Osteoblast (primary cell): ENCODE measurements around the gene EIF5AL1. TPM values are rescaled to one million over a fixed set of nuclear protein-coding genes. Genes with fewer than 3 reads are reported as not detected.

Experiments used
- DNase-seq: peaks from one replicate; pipeline ENCODE4 v3.0.0; 2011; ENCODE audit warnings: low spot score, mixed read lengths; ENCODE audit not compliant: insufficient read length; ENCODE audit errors: missing footprints
- H2AFZ ChIP-seq: 2 replicates; pipeline ENCODE4 v1.6.0; 2011; ENCODE audit warnings: mild to moderate bottlenecking, low read length
- H3K27ac ChIP-seq: 2 replicates; pipeline ENCODE4 v1.5.1; 2011; ENCODE audit warnings: mild to moderate bottlenecking, low read depth, low read length, moderate library complexity
- H3K27me3 ChIP-seq: 2 replicates; pipeline ENCODE4 v1.6.0; 2012; ENCODE audit warnings: mild to moderate bottlenecking, control low read depth, inconsistent platforms, low read length, moderate library complexity; ENCODE audit not compliant: insufficient read depth
- H3K36me3 ChIP-seq: 2 replicates; pipeline ENCODE4 v1.5.1; 2011; ENCODE audit warnings: mild to moderate bottlenecking, low read length, control low read depth, moderate library complexity; ENCODE audit not compliant: insufficient read depth
- H3K4me1 ChIP-seq: 2 replicates; pipeline ENCODE4 v1.5.1; 2011; ENCODE audit warnings: mild to moderate bottlenecking, low read length, control low read depth, moderate library complexity; ENCODE audit not compliant: insufficient read depth
- H3K4me2 ChIP-seq: 2 replicates; pipeline ENCODE4 v1.6.0; 2011; ENCODE audit warnings: mild to moderate bottlenecking, low read length; ENCODE audit not compliant: insufficient read depth
- H3K4me3 ChIP-seq: fragments of 200-600 bp; sonication (generic); 3 replicates; pipeline ENCODE4 v1.5.1; 2012; ENCODE audit warnings: mild to moderate bottlenecking, low read length, inconsistent platforms; ENCODE audit not compliant: insufficient read depth
- H3K79me2 ChIP-seq: 2 replicates; pipeline ENCODE4 v1.6.0; 2012; ENCODE audit warnings: mild to moderate bottlenecking, low read length, control low read depth, inconsistent platforms; ENCODE audit not compliant: insufficient read depth
- H3K9me3 ChIP-seq: 2 replicates; pipeline ENCODE4 v1.5.1; 2011; ENCODE audit warnings: low read depth, low read length, control low read depth
- H4K20me1 ChIP-seq: 2 replicates; pipeline ENCODE4 v1.6.0; 2012; ENCODE audit warnings: mild to moderate bottlenecking, low read length, control low read depth; ENCODE audit not compliant: insufficient read depth
- CTCF ChIP-seq: IDR thresholded peaks from 2 replicates; pipeline ENCODE4 v1.5.1; 2011; ENCODE audit warnings: mild to moderate bottlenecking, low read depth, low read length, moderate library complexity; ENCODE audit errors: extremely low read depth
- total RNA-seq: library from RNA; depleted of rRNA; stranded (reverse); fragments of >200 nt; gene quantifications from 2 replicates; pipeline ENCODE4 v1.2.3, GENCODE V29; 2012

Gene EIF5AL1
- total RNA-seq, 1 donor, result 0.72 TPM

- H3K27ac ChIP-seq, result no peak overlapping the region
- H3K9me3 ChIP-seq, result no peaks in the 10 kb centered on the region
- H3K4me3 ChIP-seq, result no peak overlapping the region
- no peaks in the 10 kb centered on the region for H4K20me1 ChIP-seq
- H3K36me3 ChIP-seq, result no peaks in the 10 kb centered on the region
- H3K79me2 ChIP-seq, result no peaks in the 10 kb centered on the region
- H3K4me2 ChIP-seq, result no peak overlapping the region
- DNase-seq, result no peak
- H3K27me3 ChIP-seq, result peaks cover 13% of the 10 kb centered on the region
- H2AFZ ChIP-seq, result no peak overlapping the region
- TF ChIP-seq CTCF, result no peak
- peaks cover 17% of the 10 kb centered on the region for H3K4me1 ChIP-seq
Observed at GRCh38 chr10:79491143-79491835, 21.0 kb upstream of the EIF5AL1 start.

GRCh38 chr10:79492256-79492655, 20.1 kb upstream of the EIF5AL1 start:
- peaks cover 21% of the 10 kb centered on the region for H3K27me3 ChIP-seq
- no peaks in the 10 kb centered on the region for H4K20me1 ChIP-seq
- H3K4me3 ChIP-seq, result no peak overlapping the region
- no peak overlapping the region for H3K27ac ChIP-seq
- no peak for DNase-seq
- no peaks in the 10 kb centered on the region for H3K79me2 ChIP-seq
- TF ChIP-seq CTCF, result no peak
- no peaks in the 10 kb centered on the region for H3K36me3 ChIP-seq
- H3K4me1 ChIP-seq, result peaks cover 16% of the 10 kb centered on the region
- no peak overlapping the region for H2AFZ ChIP-seq
- H3K9me3 ChIP-seq, result no peaks in the 10 kb centered on the region
- no peak overlapping the region for H3K4me2 ChIP-seq

- peaks cover 11% of the 10 kb centered on the region for H3K4me1 ChIP-seq
- H4K20me1 ChIP-seq, result no peaks in the 10 kb centered on the region
- no peaks in the 10 kb centered on the region for H3K79me2 ChIP-seq
- no peak overlapping the region for H3K4me3 ChIP-seq
- peaks cover 26% of the 10 kb centered on the region for H3K27me3 ChIP-seq
- H3K4me2 ChIP-seq, result no peak overlapping the region
- TF ChIP-seq CTCF, result no peak
- no peak overlapping the region for H2AFZ ChIP-seq
- DNase-seq, result no peak
- no peaks in the 10 kb centered on the region for H3K9me3 ChIP-seq
- no peaks in the 10 kb centered on the region for H3K36me3 ChIP-seq
- H3K27ac ChIP-seq, result no peak overlapping the region
Observed at GRCh38 chr10:79492839-79493238, 19.5 kb upstream of the EIF5AL1 start.

GRCh38 chr10:79493806-79494205, 18.5 kb upstream of the EIF5AL1 start:
- Histone ChIP-seq H3K27me3 (peaks cover 35% of the 10 kb centered on the region), H3K4me3 (no peak overlapping the region), H3K4me1 (peaks cover under 1% of the 10 kb centered on the region), H3K4me2 (no peak overlapping the region), H3K36me3 (no peaks in the 10 kb centered on the region), H3K27ac (no peak overlapping the region), H3K79me2 (no peaks in the 10 kb centered on the region), H2AFZ (no peak overlapping the region), H3K9me3 (no peaks in the 10 kb centered on the region), H4K20me1 (no peaks in the 10 kb centered on the region)
- no peak for TF ChIP-seq CTCF
- no peak for DNase-seq
